Activated T-cell treated with anti-CD3 and anti-CD28 coated beads for 24 hours (primary cell): ENCODE measurements around the gene TMEM131.
"Not testable (repeated sequence)": the region's sequence is repeated elsewhere in the genome, so short reads cannot be mapped to it uniquely, and the experiment has no call there.

Source experiments
- DNase-seq: peaks from one replicate; pipeline ENCODE4 v3.0.0-alpha.2; 2020; ENCODE audit warnings: low read depth

Gene TMEM131

GRCh38 chr2:97957432-97958183 is 38.1 kb downstream of the TMEM131 start:
- DNase-seq, result no peak

GRCh38 chr2:97956753-97957152 is 39.0 kb downstream of the TMEM131 start:
- DNase-seq, result not testable (repeated sequence)

GRCh38 chr2:97953853-97954252 is 41.9 kb downstream of the TMEM131 start:
- no peak for DNase-seq

- no peak for DNase-seq
These were observed 43.4 kb downstream of the TMEM131 start for GRCh38 chr2:97952357-97952756.

- no peak for DNase-seq
These were observed 44.5 kb downstream of the TMEM131 start for GRCh38 chr2:97951155-97951680.

GRCh38 chr2:97950329-97951154 is 45.2 kb downstream of the TMEM131 start:
- no peak for DNase-seq

GRCh38 chr2:97948926-97949325 is 46.8 kb downstream of the TMEM131 start:
- no peak for DNase-seq

DNA sequence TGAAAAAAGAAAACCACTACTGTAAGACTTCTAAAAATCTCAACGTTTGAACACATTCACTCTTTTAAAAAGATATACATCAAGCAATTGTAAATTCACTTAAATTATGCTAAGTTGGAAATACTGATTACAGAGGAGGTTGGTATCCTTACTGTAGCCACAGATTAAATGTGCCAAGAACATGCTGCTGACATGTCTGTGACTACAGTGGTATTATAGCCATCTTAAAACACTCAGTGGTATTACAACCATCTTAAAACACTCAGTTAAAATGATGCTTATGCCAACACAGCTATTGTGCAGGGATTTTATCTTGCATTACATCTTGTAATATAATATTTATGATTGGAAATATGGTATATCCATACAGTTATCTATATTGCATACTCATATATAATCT is 50.0 kb downstream of the TMEM131 start:
- DNase-seq, result no peak

GRCh38 chr2:97936881-97937280 is 58.9 kb downstream of the TMEM131 start:
- DNase-seq, result no peak

- DNase-seq, result no peak
These were observed 59.5 kb downstream of the TMEM131 start for GRCh38 chr2:97936199-97936598.

DNA sequence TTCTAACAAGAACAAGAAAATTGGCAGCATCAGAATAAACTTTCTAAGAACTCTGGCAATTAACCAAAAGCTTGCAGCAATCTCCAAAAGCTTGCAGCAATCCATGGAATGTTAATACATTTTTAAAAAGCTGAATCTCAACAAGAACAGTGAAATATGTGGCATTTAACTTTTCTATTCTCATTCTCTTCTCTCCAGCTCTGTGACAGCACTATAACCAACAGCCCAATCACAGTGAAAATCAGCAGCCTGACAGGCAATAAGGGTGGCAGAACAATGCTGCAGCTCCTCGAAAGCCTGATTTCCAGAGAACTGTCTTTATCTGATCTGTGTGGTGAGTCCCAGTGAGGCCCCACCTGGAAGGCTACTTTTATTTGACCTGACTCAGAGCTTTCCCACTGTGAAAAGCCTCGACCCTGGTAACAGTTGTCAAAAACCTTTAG is 60.0 kb downstream of the TMEM131 start:
- no peak for DNase-seq

GRCh38 chr2:97932975-97933662 is 62.6 kb downstream of the TMEM131 start:
- no peak for DNase-seq

DNA sequence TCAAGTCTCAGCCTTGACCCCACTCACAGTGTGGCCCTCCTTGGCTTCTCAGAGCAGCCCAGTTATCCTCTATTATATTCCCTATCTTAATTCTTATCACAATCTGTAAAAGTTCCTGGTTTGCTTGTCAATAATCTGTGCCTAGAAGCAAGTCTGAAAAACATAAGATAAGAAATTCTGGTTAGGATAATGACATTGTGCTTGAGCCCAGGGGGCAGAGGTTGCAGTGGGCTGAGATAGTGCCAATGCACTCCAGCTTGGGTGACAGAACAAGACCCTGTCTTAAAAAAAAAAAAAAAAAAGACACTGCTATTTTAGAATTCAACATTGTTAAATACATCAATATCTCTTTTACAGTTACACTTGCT is 63.9 kb downstream of the TMEM131 start:
- no peak for DNase-seq

GRCh38 chr2:97931118-97931857 is 64.5 kb downstream of the TMEM131 start:
- no peak for DNase-seq

DNA sequence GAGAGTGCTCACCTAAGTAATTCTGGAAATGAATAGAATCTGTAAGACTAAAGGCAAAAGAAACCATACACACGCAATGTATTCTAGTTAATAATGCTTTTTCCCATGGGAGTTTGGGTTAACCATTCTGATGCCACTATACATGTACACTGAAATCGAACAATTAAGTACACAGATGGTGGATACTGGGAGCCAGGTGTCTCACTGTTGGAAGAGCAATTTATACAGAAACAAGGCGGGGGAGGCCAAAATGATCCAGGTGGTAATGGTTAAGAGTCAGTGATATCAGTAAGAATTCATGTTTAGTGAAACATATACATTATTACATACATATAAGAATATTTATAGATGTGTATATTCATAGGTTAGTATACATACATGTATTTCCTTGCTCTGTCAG is 67.2 kb downstream of the TMEM131 start:
- DNase-seq, result no peak

GRCh38 chr2:97926946-97927345 is 68.8 kb downstream of the TMEM131 start:
- DNase-seq, result no peak

DNA sequence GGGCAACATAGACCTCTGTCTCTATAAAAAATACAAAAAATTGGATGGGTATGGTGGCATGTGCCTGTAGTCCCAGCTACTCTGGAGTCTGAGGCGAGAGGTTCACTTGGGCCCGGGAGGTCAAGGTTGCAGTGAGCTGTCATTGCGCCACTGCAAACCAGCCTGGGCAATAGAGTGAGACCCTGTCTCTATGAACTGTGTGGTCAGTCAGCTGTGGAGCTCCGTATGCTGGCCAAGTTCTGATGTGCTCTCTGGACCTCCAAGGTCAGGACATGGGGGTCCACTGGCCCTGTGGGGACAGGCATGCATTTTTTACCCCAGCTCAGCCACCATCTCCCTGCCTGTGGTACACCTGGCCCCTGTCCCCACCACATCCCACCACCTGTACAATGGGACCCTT is 71.6 kb downstream of the TMEM131 start:
- DNase-seq, result no peak

DNA sequence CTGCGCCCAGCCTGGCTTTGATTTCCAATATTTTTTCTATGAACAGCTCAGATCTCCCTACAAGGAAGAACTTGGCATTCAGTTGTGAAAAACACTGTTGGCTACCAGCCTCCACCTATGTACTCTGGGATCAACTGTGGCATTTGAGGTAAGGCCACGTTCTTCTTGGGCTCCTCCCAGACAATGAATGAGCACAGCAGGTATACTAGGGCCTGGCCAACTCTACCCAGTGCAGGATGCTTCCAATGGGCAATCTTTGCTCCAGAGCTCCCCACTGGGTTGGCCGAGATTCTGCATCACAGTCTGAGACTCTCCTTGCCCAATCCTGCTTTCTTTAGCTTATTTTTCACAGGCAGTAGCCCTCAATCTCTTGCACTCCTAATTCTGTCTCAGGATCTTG is 75.9 kb downstream of the TMEM131 start:
- DNase-seq, result no peak

DNA sequence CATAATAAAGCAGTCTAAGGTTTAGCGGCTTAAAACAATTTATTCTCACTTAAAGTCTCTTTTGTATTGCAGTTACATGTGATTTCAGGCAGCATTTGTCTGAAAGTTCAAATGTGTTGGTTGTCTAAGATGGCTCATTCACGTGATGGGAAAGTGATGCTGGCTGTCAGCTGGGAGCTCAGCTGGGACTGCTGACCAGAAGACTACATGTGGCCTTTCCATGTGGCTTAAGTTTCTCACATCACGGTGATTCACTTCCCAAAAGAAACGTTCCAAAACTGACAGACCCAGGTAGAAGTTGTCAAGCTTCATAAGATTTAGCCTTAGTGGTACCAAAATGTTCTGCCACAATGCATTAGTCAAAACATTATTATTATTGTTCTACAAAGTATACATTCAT is 76.9 kb downstream of the TMEM131 start:
- DNase-seq, result no peak

GRCh38 chr2:97917668-97918067 is 78.1 kb downstream of the TMEM131 start:
- DNase-seq, result not testable (repeated sequence)

- DNase-seq, result no peak
These were observed 81.0 kb downstream of the TMEM131 start for GRCh38 chr2:97914691-97915213.

DNA sequence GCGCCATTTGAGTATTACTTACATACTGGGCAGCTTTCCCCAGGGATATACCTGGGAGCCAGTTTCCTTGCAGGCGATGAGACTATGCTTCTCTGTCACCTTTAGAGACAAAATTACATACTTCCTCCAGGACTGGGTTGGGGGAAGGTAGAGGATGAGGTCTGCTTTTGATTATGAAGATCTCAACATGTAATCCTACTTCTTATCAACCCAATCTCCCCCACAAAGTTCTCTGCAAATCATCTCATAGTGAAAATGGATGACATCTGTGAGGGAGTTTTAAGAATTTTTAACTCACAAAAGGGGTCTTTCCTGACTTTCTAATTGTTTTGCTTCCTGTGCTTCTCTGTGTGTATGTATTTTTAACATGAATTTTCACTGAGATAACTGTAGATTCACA is 81.9 kb downstream of the TMEM131 start:
- DNase-seq, result no peak
